OCI-LY1 (cell line): ENCODE data around the gene FOXN3.

Experiments
- H2AFZ ChIP-seq: fragments of 200-600 bp; sonication (generic), shearing (Covaris generic); 2 replicates; pipeline ENCODE4 v1.6.0; 2014; ENCODE audit warnings: antibody characterized with exemption, mild to moderate bottlenecking, low read length
- H3F3A ChIP-seq: fragments of 200-600 bp; sonication (generic), shearing (Covaris generic); 2 replicates; pipeline ENCODE4 v1.6.0; 2014; ENCODE audit warnings: mild to moderate bottlenecking, antibody characterized with exemption, low read length, moderate library complexity; ENCODE audit not compliant: insufficient read depth
- H3K27ac ChIP-seq: fragments of 200-600 bp; sonication (generic); 2 replicates; pipeline ENCODE4 v1.5.1; 2014; ENCODE audit warnings: low read length, mixed run types, mild to moderate bottlenecking, low read depth; ENCODE audit not compliant: poor library complexity, severe bottlenecking
- H3K27me3 ChIP-seq: fragments of 200-600 bp; sonication (generic); 2 replicates; pipeline ENCODE4 v1.6.0; 2014; ENCODE audit warnings: antibody characterized with exemption, mild to moderate bottlenecking, low read length, moderate library complexity; ENCODE audit not compliant: insufficient read depth
- H3K36me3 ChIP-seq: fragments of 200-600 bp; sonication (generic); 2 replicates; pipeline ENCODE4 v1.6.1; 2014; ENCODE audit warnings: mild to moderate bottlenecking, antibody characterized with exemption, low read length, moderate library complexity, mixed read lengths; ENCODE audit not compliant: insufficient read depth
- H3K4me1 ChIP-seq: fragments of 200-600 bp; sonication (generic); 2 replicates; pipeline ENCODE4 v1.5.1; 2014; ENCODE audit warnings: mild to moderate bottlenecking, low read length, moderate library complexity; ENCODE audit not compliant: insufficient read depth, severe bottlenecking
- H3K4me2 ChIP-seq: fragments of 200-600 bp; sonication (generic), shearing (Covaris generic); 2 replicates; pipeline ENCODE4 v1.6.1; 2014; ENCODE audit warnings: low read length
- H3K4me3 ChIP-seq: fragments of 200-600 bp; sonication (generic); 2 replicates; pipeline ENCODE4 v1.5.1; 2014; ENCODE audit warnings: low read length, low read depth, mild to moderate bottlenecking, mixed read lengths; ENCODE audit not compliant: poor library complexity, severe bottlenecking
- H3K79me2 ChIP-seq: fragments of 200-600 bp; shearing (Covaris generic); 2 replicates; pipeline ENCODE4 v1.6.1; 2016; ENCODE audit warnings: mixed run types, low read length, mixed read lengths; ENCODE audit not compliant: insufficient read depth
- H3K9ac ChIP-seq: fragments of 200-600 bp; sonication (generic), shearing (Covaris generic); 2 replicates; pipeline ENCODE4 v1.6.1; 2014; ENCODE audit warnings: mild to moderate bottlenecking, low read length, mixed read lengths
- H3K9me2 ChIP-seq: fragments of 200-600 bp; sonication (generic), shearing (Covaris generic); 2 replicates; pipeline ENCODE4 v1.6.1; 2014; ENCODE audit warnings: low read depth, mild to moderate bottlenecking, low read length, mixed read lengths
- H3K9me3 ChIP-seq: fragments of 200-600 bp; shearing (Covaris generic); 2 replicates; pipeline ENCODE4 v1.6.1; 2014; ENCODE audit warnings: low read length, mixed read lengths
- H4K20me1 ChIP-seq: fragments of 200-600 bp; sonication (generic), shearing (Covaris generic); 2 replicates; pipeline ENCODE4 v1.6.0; 2016; ENCODE audit warnings: mild to moderate bottlenecking, low read length; ENCODE audit not compliant: insufficient read depth
- CTCF ChIP-seq: fragments of 200-600 bp; sonication (generic), shearing (Covaris generic); IDR thresholded peaks from 2 replicates; pipeline ENCODE4 v1.5.1; 2017; ENCODE audit warnings: mild to moderate bottlenecking, antibody characterized with exemption, low read length, moderate library complexity, mixed read lengths
- EZH2 ChIP-seq: fragments of 200-600 bp; sonication (generic), shearing (Covaris generic); IDR thresholded peaks from 2 replicates; pipeline ENCODE4 v1.8.0; 2017; ENCODE audit warnings: borderline replicate concordance, mixed run types, mild to moderate bottlenecking, antibody characterized with exemption, low read length, moderate library complexity, mixed read lengths

FOXN3 gene

DNA sequence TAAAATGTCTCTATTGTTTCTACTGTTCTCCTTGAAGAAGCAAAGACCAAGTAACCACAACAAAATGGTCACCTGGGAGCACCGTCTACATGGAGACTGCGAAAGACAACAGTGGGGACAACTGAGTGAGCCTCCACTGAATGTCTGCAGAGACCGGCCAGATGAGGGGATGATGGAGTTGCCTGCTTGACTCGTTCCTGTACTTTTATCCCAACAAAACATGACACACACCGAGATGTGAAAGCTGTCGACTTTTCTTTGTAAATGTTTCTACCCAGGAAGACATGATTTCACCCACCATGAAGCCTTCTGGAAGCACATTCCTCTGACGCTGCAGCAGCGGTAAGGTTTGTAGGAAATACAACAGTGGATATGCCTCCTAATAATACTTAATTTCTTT, 66.9 kb downstream of the FOXN3 start:
- no peak overlapping the region for H3K4me2 ChIP-seq
- TF ChIP-seq EZH2 = no peak
- TF ChIP-seq CTCF = no peak

GRCh38 chr14:89349171-89350008, 67.6 kb downstream of the FOXN3 start:
- 0 out of 2 replicates have a peak, but pooled peaks cover 5% of the 10 kb centered on the region for H3F3A ChIP-seq
- H3K9me2 ChIP-seq = no peaks in the 10 kb centered on the region
- H3K27ac ChIP-seq = peak overlapping the region; percentile 82
- no peak overlapping the region for H2AFZ ChIP-seq
- H3K4me3 ChIP-seq = no peak overlapping the region
- H3K27me3 ChIP-seq = no peaks in the 10 kb centered on the region
- no peak overlapping the region for H3K4me2 ChIP-seq
- H4K20me1 ChIP-seq = no peaks in the 10 kb centered on the region
- no peak overlapping the region for H3K9ac ChIP-seq
- H3K36me3 ChIP-seq = peaks cover 45% of the 10 kb centered on the region
- TF ChIP-seq EZH2 (no peak), CTCF (no peak)
- peaks cover 50% of the 10 kb centered on the region for H3K4me1 ChIP-seq
- H3K9me3 ChIP-seq = no peaks in the 10 kb centered on the region
- H3K79me2 ChIP-seq = peaks cover 17% of the 10 kb centered on the region; the same call in 1 of the 2 replicates

More for the DNA sequence above, 66.9 kb downstream of the FOXN3 start:
- peaks cover 39% of the 10 kb centered on the region for H3K36me3 ChIP-seq
- H2AFZ ChIP-seq = no peak overlapping the region
- no peaks in the 10 kb centered on the region for H3K27me3 ChIP-seq
- no peak overlapping the region for H3K4me3 ChIP-seq
- H3K27ac ChIP-seq = peak overlapping the region; percentile 82
- no peaks in the 10 kb centered on the region for H4K20me1 ChIP-seq
- no peak overlapping the region for H3K9ac ChIP-seq
- 0 out of 2 replicates have a peak, but pooled peaks cover 5% of the 10 kb centered on the region for H3F3A ChIP-seq
- peaks cover 14% of the 10 kb centered on the region; the same call in 1 of the 2 replicates for H3K79me2 ChIP-seq
- no peaks in the 10 kb centered on the region for H3K9me2 ChIP-seq
- peaks cover 50% of the 10 kb centered on the region for H3K4me1 ChIP-seq
- H3K9me3 ChIP-seq = no peaks in the 10 kb centered on the region

DNA sequence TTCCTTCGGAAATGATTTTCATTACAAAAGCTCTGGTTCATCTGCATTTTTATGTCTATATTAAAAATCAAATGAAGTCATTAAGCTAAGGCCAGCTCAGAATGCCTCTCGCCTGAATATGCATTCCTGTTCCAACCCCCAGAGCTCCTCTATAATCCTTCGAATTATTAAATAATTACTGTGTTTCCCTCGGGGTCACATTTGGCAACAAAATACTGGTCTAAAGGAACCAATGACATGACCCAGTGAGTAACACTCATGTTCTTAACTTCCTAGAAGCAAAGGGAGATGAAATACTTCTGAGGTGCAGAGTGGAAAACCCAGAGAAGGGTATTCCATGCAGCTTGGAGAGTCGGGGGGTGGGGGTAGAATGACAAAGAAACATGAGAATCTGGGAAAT, 68.3 kb downstream of the FOXN3 start:
- Histone ChIP-seq H3K36me3 (peaks cover 48% of the 10 kb centered on the region), H4K20me1 (no peaks in the 10 kb centered on the region), H3K4me3 (no peak overlapping the region), H3K9me2 (no peaks in the 10 kb centered on the region), H3K9ac (no peak overlapping the region), H2AFZ (no peak overlapping the region), H3K4me1 (peaks cover 50% of the 10 kb centered on the region), H3F3A (0 out of 2 replicates have a peak, but pooled peaks cover 5% of the 10 kb centered on the region), H3K9me3 (no peaks in the 10 kb centered on the region), H3K27me3 (no peaks in the 10 kb centered on the region), H3K4me2 (no peak overlapping the region), H3K79me2 (peaks cover 18% of the 10 kb centered on the region; the same call in 1 of the 2 replicates), H3K27ac (peak overlapping the region; percentile 8)
- TF ChIP-seq CTCF (no peak), EZH2 (no peak)
